Umbilical cord (tissue), 2 donors: ENCODE measurements around the gene SPRR2B. TPM values are rescaled to one million over a fixed set of nuclear protein-coding genes. Genes with fewer than 3 reads are reported as not detected.
"Not testable (repeated sequence)": the region's sequence is repeated elsewhere in the genome, so short reads cannot be mapped to it uniquely, and the experiment has no call there.

Source experiments
- DNase-seq: peaks from one replicate; pipeline ENCODE4 v3.0.0-alpha.2; 2015; ENCODE audit warnings: low spot score
- total RNA-seq: library from RNA; depleted of rRNA; stranded (reverse); fragments of >200 nt; gene quantifications from one replicate; pipeline ENCODE4 v1.2.3, GENCODE V29; 2014; ENCODE audit warnings: low replicate concordance; ENCODE audit not compliant: insufficient read depth

Gene SPRR2B
- total RNA-seq, 1 donor from 2014 or later: not detected

GRCh38 chr1:153035211-153035610 lies 36.2 kb downstream of the SPRR2B start:
- no peak for DNase-seq

- DNase-seq: peak; percentile 7
Observed at GRCh38 chr1:153032677-153033308, 38.6 kb downstream of the SPRR2B start.

- DNase-seq: no peak
Observed at GRCh38 chr1:153032073-153032472, 39.3 kb downstream of the SPRR2B start.

GRCh38 chr1:153030895-153031294 lies 40.5 kb downstream of the SPRR2B start, which contains the start of gene SPRR1B:
TSS of gene SPRR1B (plus strand) at chr1:153031203. CDS start at chr1:153032346, 1,143 bp downstream.
- no peak for DNase-seq

GRCh38 chr1:153028766-153029165 lies 42.6 kb downstream of the SPRR2B start:
- DNase-seq: no peak

GRCh38 chr1:153025797-153026196 lies 45.6 kb downstream of the SPRR2B start:
- DNase-seq: no peak

- DNase-seq: no peak
Observed at GRCh38 chr1:153024413-153024812, 47.0 kb downstream of the SPRR2B start.

GRCh38 chr1:153023109-153023508 lies 48.3 kb downstream of the SPRR2B start:
- DNase-seq: no peak

- DNase-seq: not testable (repeated sequence)
Observed at GRCh38 chr1:153022340-153022739, 49.1 kb downstream of the SPRR2B start.

GRCh38 chr1:153021829-153022228 lies 49.6 kb downstream of the SPRR2B start:
- not testable (repeated sequence) for DNase-seq

Other genes with a start within 250 kb of the SPRR2B start
- gene LCE1A, start 244.1 kb downstream of the SPRR2B start, total RNA-seq: not detected
- not detected for gene LCE6A, start 228.8 kb downstream of the SPRR2B start, total RNA-seq
- not detected for gene LCE7A, start 211.6 kb downstream of the SPRR2B start, total RNA-seq
- 3.6 TPM for gene SMCP, start 193.3 kb downstream of the SPRR2B start, total RNA-seq
- gene IVL, start 163.1 kb downstream of the SPRR2B start, total RNA-seq: 14.2 TPM
- gene SPRR5, start 124.4 kb downstream of the SPRR2B start, total RNA-seq: not detected
- gene SPRR4, start 101.0 kb downstream of the SPRR2B start, total RNA-seq: not detected
- gene SPRR1A, start 87.5 kb downstream of the SPRR2B start, total RNA-seq: not detected
- gene SPRR3, start 69.9 kb downstream of the SPRR2B start, total RNA-seq: 8.7 TPM
- not detected for gene SPRR1B, start 40.4 kb downstream of the SPRR2B start, total RNA-seq
- gene SPRR2D, start 30.5 kb downstream of the SPRR2B start, total RNA-seq: 1.2 TPM
- not detected for gene SPRR2A, start 14.1 kb downstream of the SPRR2B start, total RNA-seq
- not detected for gene SPRR2E, start 22.9 kb upstream of the SPRR2B start, total RNA-seq
- not detected for gene SPRR2F, start 41.9 kb upstream of the SPRR2B start, total RNA-seq
- 11.3 TPM for gene SPRR2G, start 79.3 kb upstream of the SPRR2B start, total RNA-seq
- gene LELP1, start 131.8 kb upstream of the SPRR2B start, total RNA-seq: not detected
- gene PRR9, start 146.0 kb upstream of the SPRR2B start, total RNA-seq: 8.2 TPM
- gene LORICRIN, start 188.1 kb upstream of the SPRR2B start, total RNA-seq: not detected
- not detected for gene PGLYRP3, start 241.3 kb upstream of the SPRR2B start, total RNA-seq